Neural cell (in vitro differentiated cells): ENCODE measurements around the gene CERT1. TPM values are rescaled to one million over a fixed set of nuclear protein-coding genes. Genes with fewer than 3 reads are reported as not detected.

Experiments
- H2AFZ ChIP-seq: fragments of 200-600, 300-800 bp; sonication (generic), shearing (Covaris generic); 2 replicates; pipeline ENCODE4 v1.6.0; 2014; ENCODE audit warnings: low read depth, mild to moderate bottlenecking, antibody characterized with exemption, low read length, moderate library complexity
- H3F3A ChIP-seq: fragments of 200-600 bp; shearing (Covaris generic); 2 replicates; pipeline ENCODE4 v1.6.1; 2016; ENCODE audit warnings: mild to moderate bottlenecking, moderate library complexity, mixed read lengths, antibody characterized with exemption, low read length; ENCODE audit not compliant: insufficient read depth, poor library complexity, severe bottlenecking
- H3K27ac ChIP-seq: fragments of 200-600, 300-800 bp; sonication (generic), shearing (Covaris generic); 2 replicates; pipeline ENCODE4 v1.5.1; 2014; ENCODE audit warnings: mild to moderate bottlenecking, low read length, moderate library complexity
- H3K27me3 ChIP-seq: fragments of 300-800, 200-600 bp; sonication (generic), shearing (Covaris generic); 2 replicates; pipeline ENCODE4 v1.6.0; 2014; ENCODE audit warnings: mild to moderate bottlenecking, low read depth, low read length, moderate library complexity; ENCODE audit not compliant: insufficient read depth
- H3K36me3 ChIP-seq: fragments of 300-800, 200-600 bp; sonication (generic), shearing (Covaris generic); 2 replicates; pipeline ENCODE4 v1.5.1; 2014; ENCODE audit warnings: mild to moderate bottlenecking, antibody characterized with exemption, low read length, moderate library complexity; ENCODE audit not compliant: insufficient read depth
- H3K4me2 ChIP-seq: fragments of 300-800, 200-600 bp; sonication (generic), shearing (Covaris generic); 2 replicates; pipeline ENCODE4 v1.6.0; 2014; ENCODE audit warnings: mild to moderate bottlenecking, low read length
- H3K4me3 ChIP-seq: fragments of 300-800, 200-600 bp; sonication (generic), shearing (Covaris generic); 2 replicates; pipeline ENCODE4 v1.5.1; 2014; ENCODE audit warnings: mild to moderate bottlenecking, low read length, moderate library complexity
- H3K79me2 ChIP-seq: fragments of 200-600 bp; shearing (Covaris generic); replicated peaks from 2 replicates; pipeline ENCODE4 v1.6.0; 2014; ENCODE audit warnings: mild to moderate bottlenecking, low read length, moderate library complexity; ENCODE audit not compliant: insufficient read depth
- H3K9ac ChIP-seq: fragments of 300-800, 200-600 bp; sonication (generic), shearing (Covaris generic); 2 replicates; pipeline ENCODE4 v1.6.1; 2016; ENCODE audit warnings: mild to moderate bottlenecking, low read length, mixed read lengths
- H3K9me2 ChIP-seq: fragments of 200-600 bp; shearing (Covaris generic); 2 replicates; pipeline ENCODE4 v1.6.1; 2016; ENCODE audit warnings: mild to moderate bottlenecking, low read length, mixed read lengths; ENCODE audit not compliant: insufficient read depth
- H3K9me3 ChIP-seq: fragments of 200-600, 300-800 bp; sonication (generic), shearing (Covaris generic); 2 replicates; pipeline ENCODE4 v1.6.1; 2016; ENCODE audit warnings: mild to moderate bottlenecking, mixed run types, low read length, moderate library complexity, mixed read lengths
- H4K20me1 ChIP-seq: fragments of 200-600 bp; shearing (Covaris generic); 2 replicates; pipeline ENCODE4 v1.6.1; 2016; ENCODE audit warnings: mild to moderate bottlenecking, mixed run types; ENCODE audit not compliant: insufficient read depth
- CTCF ChIP-seq: fragments of 450-650 bp; IDR thresholded peaks from 2 replicates; pipeline ENCODE4 v1.5.1; 2014; ENCODE audit warnings: antibody characterized with exemption, mild to moderate bottlenecking, moderate library complexity; ENCODE audit not compliant: poor library complexity, severe bottlenecking
- EP300 ChIP-seq: fragments of 450-650 bp; conservative IDR thresholded peaks from 2 replicates; pipeline ENCODE4 v1.6.1; 2014; ENCODE audit warnings: antibody characterized with exemption, mild to moderate bottlenecking, moderate library complexity; ENCODE audit not compliant: poor library complexity, severe bottlenecking
- EZH2 ChIP-seq: fragments of 200-600, 300-800 bp; shearing (Covaris generic), sonication (generic); IDR thresholded peaks from 2 replicates; pipeline ENCODE4 v1.6.1; 2014; ENCODE audit warnings: antibody characterized with exemption, low read length, borderline replicate concordance, mild to moderate bottlenecking; ENCODE audit not compliant: insufficient read depth, poor library complexity, severe bottlenecking
- MXI1 ChIP-seq: fragments of 450-650 bp; conservative IDR thresholded peaks from 2 replicates; pipeline ENCODE4 v1.6.1; 2014; ENCODE audit warnings: antibody characterized with exemption, mild to moderate bottlenecking; ENCODE audit not compliant: poor library complexity, severe bottlenecking
- POLR2AphosphoS5 ChIP-seq: IDR thresholded peaks from 2 replicates; pipeline ENCODE4 v1.6.1; 2012
- RAD21 ChIP-seq: fragments of 450-650 bp; conservative IDR thresholded peaks from 2 replicates; pipeline ENCODE4 v1.6.1; 2014; ENCODE audit warnings: antibody characterized with exemption, mild to moderate bottlenecking, moderate library complexity
- REST ChIP-seq: IDR thresholded peaks from 2 replicates; pipeline ENCODE4 v1.6.1; 2012; ENCODE audit warnings: borderline replicate concordance
- SMC3 ChIP-seq: fragments of 450-650 bp; conservative IDR thresholded peaks from 2 replicates; pipeline ENCODE4 v1.6.1; 2014; ENCODE audit warnings: antibody characterized with exemption, mild to moderate bottlenecking, moderate library complexity; ENCODE audit not compliant: poor library complexity
- TAF1 ChIP-seq: IDR thresholded peaks from 2 replicates; pipeline ENCODE4 v1.6.1; 2012; ENCODE audit warnings: low read depth
- polyA plus RNA-seq: library from polyadenylated mRNA; depleted of rRNA; stranded (reverse); fragments of >200 nt; gene quantifications from 2 replicates; pipeline ENCODE4 v1.2.3, GENCODE V29; 2014

Gene CERT1
- polyA plus RNA-seq, 1 donor from 2014 or later = 24.3 TPM

GRCh38 chr5:75536694-75537360 is 25.4 kb upstream of the CERT1 start:
- no peak overlapping the region for H2AFZ ChIP-seq
- no peak overlapping the region for H3K27ac ChIP-seq
- no peaks in the 10 kb centered on the region for H4K20me1 ChIP-seq
- no peak overlapping the region for H3K9ac ChIP-seq
- no peaks in the 10 kb centered on the region for H3K27me3 ChIP-seq
- no peak for TF ChIP-seq REST
- TF ChIP-seq POLR2AphosphoS5 = no peak
- TF ChIP-seq MXI1 = no peak
- no peak for TF ChIP-seq TAF1
- TF ChIP-seq SMC3 = no peak
- no peak for TF ChIP-seq EP300
- TF ChIP-seq EZH2 = no peak
- TF ChIP-seq RAD21 = no peak
- no peak for TF ChIP-seq CTCF
- H3F3A ChIP-seq = no peaks in the 10 kb centered on the region
- H3K4me2 ChIP-seq = no peak overlapping the region
- H3K4me3 ChIP-seq = no peak overlapping the region
- H3K9me2 ChIP-seq = no peaks in the 10 kb centered on the region
- peaks cover 10% of the 10 kb centered on the region for H3K79me2 ChIP-seq
- peaks cover 7% of the 10 kb centered on the region for H3K9me3 ChIP-seq
- H3K36me3 ChIP-seq = no peaks in the 10 kb centered on the region

GRCh38 chr5:75536147-75536546 is 24.7 kb upstream of the CERT1 start:
- no peak overlapping the region for H3K27ac ChIP-seq
- no peak overlapping the region for H3K4me3 ChIP-seq
- H3K27me3 ChIP-seq = no peaks in the 10 kb centered on the region
- H3F3A ChIP-seq = no peaks in the 10 kb centered on the region
- TF ChIP-seq EZH2 (no peak), TAF1 (no peak), CTCF (no peak), EP300 (no peak), MXI1 (no peak), SMC3 (no peak), REST (no peak), RAD21 (no peak), POLR2AphosphoS5 (no peak)
- H3K9me2 ChIP-seq = no peaks in the 10 kb centered on the region
- peaks cover 10% of the 10 kb centered on the region for H3K79me2 ChIP-seq
- H4K20me1 ChIP-seq = no peaks in the 10 kb centered on the region
- no peak overlapping the region for H3K4me2 ChIP-seq
- no peaks in the 10 kb centered on the region for H3K36me3 ChIP-seq
- H3K9ac ChIP-seq = no peak overlapping the region
- peaks cover 7% of the 10 kb centered on the region for H3K9me3 ChIP-seq
- H2AFZ ChIP-seq = no peak overlapping the region
